Right atrium auricular region (tissue), 2 donors: ENCODE data around the gene CEP164. TPM values are rescaled to one million over a fixed set of nuclear protein-coding genes. Genes with fewer than 3 reads are reported as not detected.

Source experiments
- DNase-seq: peaks from one replicate; pipeline ENCODE4 v3.0.0-alpha.2; 2019; ENCODE audit warnings: low spot score
- H3K27ac ChIP-seq, 2 donors: fragments of 200-600 bp; sonication (generic); 1 replicate in 1 of 2; 2 replicates in 1 of 2; pipeline ENCODE4 v1.5.1; 2016 to 2019
- H3K27me3 ChIP-seq, 2 donors: fragments of 200-600 bp; sonication (generic); one replicate each; pipeline versions ENCODE4 v1.5.1 to v1.6.0; 2017 to 2019
- H3K36me3 ChIP-seq: fragments of 200-600 bp; sonication (generic); one replicate; pipeline ENCODE4 v1.5.1; 2016
- H3K4me1 ChIP-seq, 2 donors: fragments of 200-600 bp; sonication (generic); one replicate each; pipeline versions ENCODE4 v1.5.1 to v1.6.0; 2017 to 2019
- H3K4me3 ChIP-seq, 2 donors: fragments of 200-600 bp; sonication (generic); 1 replicate in 1 of 2; 2 replicates in 1 of 2; pipeline ENCODE4 v1.5.1; 2017 to 2019; ENCODE audit warnings: mild to moderate bottlenecking in 1 of 2, moderate library complexity in 1 of 2
- H3K9me3 ChIP-seq, 2 donors: fragments of 200-600 bp; sonication (generic); one replicate each; pipeline ENCODE4 v1.5.1; 2019
- CTCF ChIP-seq, 2 donors: fragments of 200-600 bp; sonication (generic); IDR thresholded peaks; one replicate each; pipeline ENCODE4 v1.5.1; 2019; ENCODE audit warnings: antibody characterized with exemption in 2 of 2
- total RNA-seq, 2 donors: library from RNA; depleted of rRNA; stranded (reverse); fragments of >200 nt; gene quantifications; one replicate each; pipeline ENCODE4 v1.1.0, GENCODE V29; 2016

CEP164 gene
- total RNA-seq, 2 donors from 2014 or later: 3.3 to 7.6 TPM

- Histone ChIP-seq H3K36me3 (no peaks in the 10 kb centered on the region), H3K4me1 (peaks cover 0 to 5% of the 10 kb centered on the region in 2 donors), H3K27ac (no peak overlapping the region), H3K27me3 (no peaks in the 10 kb centered on the region), H3K4me3 (no peak overlapping the region), H3K9me3 (no peaks in the 10 kb centered on the region)
- DNase-seq: no peak
- TF ChIP-seq CTCF (IDR thresholded peaks at IDR 0.05): no peak
Observed at GRCh38 chr11:117309310-117309709, 18.3 kb upstream of the CEP164 start.

GRCh38 chr11:117313091-117313490 lies 14.6 kb upstream of the CEP164 start:
- Histone ChIP-seq H3K36me3 (no peaks in the 10 kb centered on the region), H3K27me3 (no peaks in the 10 kb centered on the region), H3K4me3 (no peak overlapping the region), H3K27ac (no peak overlapping the region), H3K4me1 (peaks cover 0 to 26% of the 10 kb centered on the region in 2 donors), H3K9me3 (no peaks in the 10 kb centered on the region)
- no peak for TF ChIP-seq CTCF (IDR thresholded peaks at IDR 0.05)
- no peak for DNase-seq

- no peak for TF ChIP-seq CTCF (IDR thresholded peaks at IDR 0.05)
- peak overlapping the region; percentile 81 to 84 for H3K4me3 ChIP-seq
- no peak for DNase-seq
Observed at GRCh38 chr11:117313828-117314768, 13.6 kb upstream of the CEP164 start.

GRCh38 chr11:117314840-117315239 lies 12.8 kb upstream of the CEP164 start:
- H3K27me3 ChIP-seq: no peaks in the 10 kb centered on the region
- peak overlapping the region; percentile 81 to 84 for H3K4me3 ChIP-seq
- H3K27ac ChIP-seq: no peak overlapping the region
- TF ChIP-seq CTCF (IDR thresholded peaks at IDR 0.05): no peak
- H3K9me3 ChIP-seq: no peaks in the 10 kb centered on the region
- no peak for DNase-seq
- H3K4me1 ChIP-seq: peaks cover 0 to 26% of the 10 kb centered on the region in 2 donors
- no peaks in the 10 kb centered on the region for H3K36me3 ChIP-seq

More at GRCh38 chr11:117313828-117314768, 13.6 kb upstream of the CEP164 start:
- Histone ChIP-seq H3K27ac (no peak overlapping the region), H3K36me3 (no peaks in the 10 kb centered on the region), H3K4me1 (peaks cover 0 to 26% of the 10 kb centered on the region in 2 donors), H3K27me3 (no peaks in the 10 kb centered on the region), H3K9me3 (no peaks in the 10 kb centered on the region)

GRCh38 chr11:117315285-117316196 lies 12.1 kb upstream of the CEP164 start:
- peak overlapping the region; percentile 81 to 84 for H3K4me3 ChIP-seq
- no peaks in the 10 kb centered on the region for H3K27me3 ChIP-seq
- no peak for TF ChIP-seq CTCF (IDR thresholded peaks at IDR 0.05)
- H3K27ac ChIP-seq: peak overlapping the region; percentile 45 to 65
- no peak for DNase-seq
- no peaks in the 10 kb centered on the region for H3K9me3 ChIP-seq
- peaks cover 0 to 26% of the 10 kb centered on the region in 2 donors for H3K4me1 ChIP-seq
- H3K36me3 ChIP-seq: no peaks in the 10 kb centered on the region
